Uterus (tissue), 4 donors: ENCODE results near the gene DNAH6. TPM values are rescaled to one million over a fixed set of nuclear protein-coding genes. Genes with fewer than 3 reads are reported as not detected.

Source experiments
- DNase-seq, 2 donors: peaks; one replicate each; pipeline ENCODE4 v3.0.0-alpha.2; 2019 to 2020
- H3K27ac ChIP-seq, 2 donors: fragments of 200-600 bp; sonication (generic); 1 replicate in 1 of 2; 2 replicates in 1 of 2; pipeline ENCODE4 v1.5.1; 2016 to 2018
- H3K27me3 ChIP-seq, 2 donors: fragments of 200-600 bp; sonication (generic); one replicate each; pipeline ENCODE4 v1.5.1; 2018 to 2019; ENCODE audit warnings: control low read depth in 1 of 2
- H3K36me3 ChIP-seq, 2 donors: fragments of 200-600 bp; sonication (generic); one replicate each; pipeline ENCODE4 v1.5.1; 2019; ENCODE audit warnings: control low read depth in 1 of 2
- H3K4me1 ChIP-seq, 2 donors: fragments of 200-600 bp; sonication (generic); one replicate each; pipeline ENCODE4 v1.5.1; 2018 to 2019; ENCODE audit warnings: control low read depth in 1 of 2
- H3K4me3 ChIP-seq, 2 donors: fragments of 200-600 bp; sonication (generic); 1 replicate in 1 of 2; 2 replicates in 1 of 2; pipeline ENCODE4 v1.5.1; 2018 to 2019; ENCODE audit warnings: mild to moderate bottlenecking in 1 of 2
- H3K9me3 ChIP-seq, 2 donors: fragments of 200-600 bp; sonication (generic); one replicate each; pipeline ENCODE4 v1.5.1; 2019; ENCODE audit warnings: control low read depth in 1 of 2
- CTCF ChIP-seq, 4 experiments: fragments of 200-600 bp in 2 of 4; fragments of 450-650 bp in 2 of 4; sonication (generic) in 2 of 4; IDR thresholded peaks; one replicate each; pipeline ENCODE4 v1.5.1; 2016 to 2019; ENCODE audit warnings: antibody characterized with exemption in 4 of 4, mild to moderate bottlenecking in 2 of 4, moderate library complexity in 1 of 4
- POLR2A ChIP-seq, 2 donors: fragments of 450-650 bp; IDR thresholded peaks; one replicate each; pipeline ENCODE4 v1.6.1; 2016; ENCODE audit warnings: antibody characterized with exemption in 2 of 2, mild to moderate bottlenecking in 1 of 2, moderate library complexity in 1 of 2
- intact Hi-C: fragments of 100-400 bp; cut with DNase I; formaldehyde crosslinking; loops from one replicate; pipeline ENCODE4 v1.15.1; 2023; ENCODE audit warnings: low total_unique reads
- total RNA-seq, 4 donors: library from RNA; depleted of rRNA in 3 of 4; stranded (reverse); fragments of >200 nt in 3 of 4; gene quantifications; one replicate each; pipeline versions ENCODE4 v1.1.0 to v1.2.4, GENCODE V29; 2014 to 2023
- donor health status: DM: yes; HTN: yes; CAD: no.

DNAH6 gene
- total RNA-seq, 4 donors from 2014 or later = 1.0 to 8.4 (median 2.7) TPM

GRCh38 chr2:84527137-84528129 lies 11.1 kb downstream of the DNAH6 start:
- Histone ChIP-seq H3K4me1 (no peaks in the 10 kb centered on the region), H3K9me3 (no peaks in the 10 kb centered on the region), H3K27me3 (no peaks in the 10 kb centered on the region), H3K36me3 (no peaks in the 10 kb centered on the region), H3K27ac (peak overlapping the region; percentile 16 to 44), H3K4me3 (no peak overlapping the region)
- TF ChIP-seq POLR2A (IDR thresholded peaks at IDR 0.05) (no peak), CTCF (IDR thresholded peaks at IDR 0.05) (no peak)
- no peak for DNase-seq
- intact Hi-C loops = no loop called here

GRCh38 chr2:84532291-84532690 lies 16.0 kb downstream of the DNAH6 start:
- H3K27ac ChIP-seq = no peak overlapping the region
- H3K9me3 ChIP-seq = no peaks in the 10 kb centered on the region
- no peak overlapping the region for H3K4me3 ChIP-seq
- intact Hi-C loops = no loop called here
- no peak for DNase-seq
- TF ChIP-seq CTCF (IDR thresholded peaks at IDR 0.05) (no peak), POLR2A (IDR thresholded peaks at IDR 0.05) (no peak)
- peaks cover 0 to 2% of the 10 kb centered on the region in 2 donors for H3K36me3 ChIP-seq
- no peaks in the 10 kb centered on the region for H3K27me3 ChIP-seq
- no peaks in the 10 kb centered on the region for H3K4me1 ChIP-seq

- Histone ChIP-seq H3K4me3 (no peak overlapping the region), H3K36me3 (peaks cover 0 to 2% of the 10 kb centered on the region in 2 donors), H3K4me1 (no peaks in the 10 kb centered on the region), H3K9me3 (no peaks in the 10 kb centered on the region), H3K27ac (no peak overlapping the region), H3K27me3 (no peaks in the 10 kb centered on the region)
- TF ChIP-seq POLR2A (IDR thresholded peaks at IDR 0.05) (no peak), CTCF (IDR thresholded peaks at IDR 0.05) (no peak)
- intact Hi-C loops = no loop called here
- no peak for DNase-seq
Observed at GRCh38 chr2:84534225-84534624, 17.9 kb downstream of the DNAH6 start.

GRCh38 chr2:84537251-84537650 lies 21.0 kb downstream of the DNAH6 start:
- no peaks in the 10 kb centered on the region for H3K4me1 ChIP-seq
- no peak overlapping the region for H3K27ac ChIP-seq
- no peaks in the 10 kb centered on the region for H3K9me3 ChIP-seq
- no peak overlapping the region for H3K4me3 ChIP-seq
- H3K27me3 ChIP-seq = no peaks in the 10 kb centered on the region
- intact Hi-C loops = no loop called here
- DNase-seq = no peak
- TF ChIP-seq POLR2A (IDR thresholded peaks at IDR 0.05) (no peak), CTCF (IDR thresholded peaks at IDR 0.05) (no peak)
- peaks cover 0 to 2% of the 10 kb centered on the region in 2 donors for H3K36me3 ChIP-seq

GRCh38 chr2:84539729-84540128 lies 23.4 kb downstream of the DNAH6 start:
- no peak for DNase-seq
- Histone ChIP-seq H3K4me3 (no peak overlapping the region), H3K9me3 (no peaks in the 10 kb centered on the region), H3K27ac (no peak overlapping the region), H3K36me3 (peaks cover 0 to 2% of the 10 kb centered on the region in 2 donors), H3K27me3 (no peaks in the 10 kb centered on the region), H3K4me1 (no peaks in the 10 kb centered on the region)
- TF ChIP-seq POLR2A (IDR thresholded peaks at IDR 0.05) = no peak
- no peak for TF ChIP-seq CTCF (IDR thresholded peaks at IDR 0.05)
- intact Hi-C loops = no loop called here
